HEK293 (cell line): ENCODE measurements around the gene ST6GALNAC6.

Experiments
- CTCF ChIA-PET: fragments of 350-600 bp; formaldehyde crosslinking; extraction: SDS; loops from one replicate; lab custom pipeline; 2021; ENCODE audit warnings: antibody characterized with exemption; lab: Yijun Ruan, JAX
- POLR2A ChIA-PET: fragments of 300-600 bp; formaldehyde crosslinking; extraction: SDS; loops from one replicate; lab custom pipeline; 2020; ENCODE audit warnings: antibody characterized with exemption, inconsistent platforms; lab: Yijun Ruan, JAX
- H3K27ac ChIP-seq: fragments of 200-500 bp; sonication (Bioruptor generic); 2 replicates; pipeline ENCODE4 v1.5.1; 2014; ENCODE audit warnings: low read depth, low read length, control low read depth, inconsistent platforms; ENCODE audit errors: extremely low read depth
- H3K36me3 ChIP-seq, 2 experiments: fragments of 200-500 bp in 1 of 2; sonication (Bioruptor generic) in 1 of 2; 1 replicate in 1 of 2; 2 replicates in 1 of 2; pipeline ENCODE4 v1.5.1; 2014 to 2017; ENCODE audit warnings: inconsistent platforms in 2 of 2, low read length in 2 of 2; ENCODE audit not compliant: control insufficient read depth in 2 of 2, insufficient read depth in 1 of 2
- H3K4me1 ChIP-seq: fragments of 200-500 bp; sonication (Bioruptor generic); 2 replicates; pipeline ENCODE4 v1.5.1; 2014; ENCODE audit warnings: mild to moderate bottlenecking, low read length, inconsistent platforms; ENCODE audit not compliant: control insufficient read depth, insufficient read depth
- H3K4me3 ChIP-seq: 2 replicates; pipeline ENCODE4 v1.5.1; 2011; ENCODE audit warnings: low read depth, mild to moderate bottlenecking, control low read depth, low read length, moderate library complexity
- H3K9me3 ChIP-seq: fragments of 200-500 bp; sonication (Bioruptor generic); 2 replicates; pipeline ENCODE4 v1.5.1; 2014; ENCODE audit warnings: low read depth, low read length, inconsistent platforms; ENCODE audit not compliant: control insufficient read depth, insufficient read depth
- AEBP2 ChIP-seq: fragments of 450-650 bp; formaldehyde crosslinking; IDR thresholded peaks from 2 replicates; pipeline ENCODE4 v1.5.1; 2016; ENCODE audit warnings: missing biosample characterization, missing genetic modification characterization, borderline replicate concordance
- CTCF ChIP-seq: fragments of 450-650 bp; formaldehyde crosslinking; IDR thresholded peaks from 2 replicates; pipeline ENCODE4 v1.5.1; 2016; ENCODE audit warnings: missing biosample characterization, missing genetic modification characterization
- KLF1 ChIP-seq: fragments of 450-650 bp; formaldehyde crosslinking; IDR thresholded peaks from 2 replicates; pipeline ENCODE4 v1.5.1; 2016; ENCODE audit warnings: missing biosample characterization, missing genetic modification characterization
- KLF16 ChIP-seq: fragments of 450-650 bp; formaldehyde crosslinking; IDR thresholded peaks from 2 replicates; pipeline ENCODE4 v1.5.1; 2017; ENCODE audit warnings: missing biosample characterization, missing genetic modification characterization
- KLF17 ChIP-seq: fragments of 450-650 bp; formaldehyde crosslinking; IDR thresholded peaks from 2 replicates; pipeline ENCODE4 v1.5.1; 2016; ENCODE audit warnings: missing biosample characterization, missing genetic modification characterization
- MEIS1 ChIP-seq: sonication (generic); formaldehyde crosslinking; IDR thresholded peaks from 2 replicates; pipeline ENCODE4 v1.8.1; 2022; ENCODE audit warnings: missing genetic modification reagents, mild to moderate bottlenecking, borderline replicate concordance
- OSR2 ChIP-seq: fragments of 450-650 bp; formaldehyde crosslinking; IDR thresholded peaks from 2 replicates; pipeline ENCODE4 v1.5.1; 2016; ENCODE audit warnings: missing biosample characterization, missing genetic modification characterization
- SP2 ChIP-seq: fragments of 450-650 bp; formaldehyde crosslinking; IDR thresholded peaks from 2 replicates; pipeline ENCODE4 v1.5.1; 2016; ENCODE audit warnings: missing biosample characterization, missing genetic modification characterization
- SP3 ChIP-seq: fragments of 450-650 bp; formaldehyde crosslinking; IDR thresholded peaks from 2 replicates; pipeline ENCODE4 v1.5.1; 2016; ENCODE audit warnings: missing biosample characterization, missing genetic modification characterization
- ZBTB17 ChIP-seq: fragments of 450-650 bp; formaldehyde crosslinking; IDR thresholded peaks from 2 replicates; pipeline ENCODE4 v1.5.1; 2016; ENCODE audit warnings: missing biosample characterization, missing genetic modification characterization
- ZBTB48 ChIP-seq: fragments of 450-650 bp; formaldehyde crosslinking; IDR thresholded peaks from 2 replicates; pipeline ENCODE4 v1.5.1; 2016; ENCODE audit warnings: missing biosample characterization, missing genetic modification characterization
- ZFHX2 ChIP-seq: fragments of 450-650 bp; formaldehyde crosslinking; conservative IDR thresholded peaks from 2 replicates; pipeline ENCODE4 v1.5.1; 2016; ENCODE audit warnings: missing biosample characterization, missing genetic modification characterization
- ZFP37 ChIP-seq: fragments of 450-650 bp; formaldehyde crosslinking; IDR thresholded peaks from 2 replicates; pipeline ENCODE4 v1.5.1; 2016; ENCODE audit warnings: missing biosample characterization, missing genetic modification characterization
- ZNF146 ChIP-seq: fragments of 450-650 bp; formaldehyde crosslinking; IDR thresholded peaks from 2 replicates; pipeline ENCODE4 v1.5.1; 2016; ENCODE audit warnings: missing biosample characterization, missing genetic modification characterization
- ZNF184 ChIP-seq: fragments of 450-650 bp; IDR thresholded peaks from 2 replicates; pipeline ENCODE4 v1.5.1; 2018; ENCODE audit warnings: missing biosample characterization, mild to moderate bottlenecking, missing genetic modification characterization
- ZNF239 ChIP-seq: fragments of 450-650 bp; formaldehyde crosslinking; IDR thresholded peaks from 2 replicates; pipeline ENCODE4 v1.5.1; 2016; ENCODE audit warnings: missing biosample characterization, missing genetic modification characterization
- ZNF266 ChIP-seq: fragments of 450-650 bp; formaldehyde crosslinking; IDR thresholded peaks from 2 replicates; pipeline ENCODE4 v1.5.1; 2016; ENCODE audit warnings: missing biosample characterization, missing genetic modification characterization, low read depth
- ZNF311 ChIP-seq: fragments of 450-650 bp; formaldehyde crosslinking; IDR thresholded peaks from 2 replicates; pipeline ENCODE4 v1.5.1; 2017; ENCODE audit warnings: missing biosample characterization, missing genetic modification characterization, borderline replicate concordance
- ZNF335 ChIP-seq: fragments of 450-650 bp; formaldehyde crosslinking; conservative IDR thresholded peaks from 2 replicates; pipeline ENCODE4 v1.5.1; 2016; ENCODE audit warnings: missing biosample characterization, missing genetic modification characterization
- ZNF473 ChIP-seq: fragments of 450-650 bp; formaldehyde crosslinking; IDR thresholded peaks from 2 replicates; pipeline ENCODE4 v1.5.1; 2017; ENCODE audit warnings: missing biosample characterization, missing genetic modification characterization
- ZNF558 ChIP-seq: fragments of 450-650 bp; formaldehyde crosslinking; IDR thresholded peaks from 2 replicates; pipeline ENCODE4 v1.5.1; 2016; ENCODE audit warnings: missing biosample characterization, missing genetic modification characterization
- ZNF624 ChIP-seq: fragments of 450-650 bp; formaldehyde crosslinking; IDR thresholded peaks from 2 replicates; pipeline ENCODE4 v1.5.1; 2017; ENCODE audit warnings: missing biosample characterization, missing genetic modification characterization
- ZNF768 ChIP-seq: fragments of 450-650 bp; formaldehyde crosslinking; IDR thresholded peaks from 2 replicates; pipeline ENCODE4 v1.5.1; 2018; ENCODE audit warnings: missing biosample characterization, mild to moderate bottlenecking, missing genetic modification characterization
- ZSCAN5A ChIP-seq: fragments of 450-650 bp; formaldehyde crosslinking; IDR thresholded peaks from 2 replicates; pipeline ENCODE4 v1.5.1; 2016; ENCODE audit warnings: missing biosample characterization, missing genetic modification characterization

Gene ST6GALNAC6

GRCh38 chr9:127928676-127929624, 29.5 kb upstream of the ST6GALNAC6 start:
- no peak overlapping the region for H3K4me3 ChIP-seq
- ChIA-PET CTCF (interaction anchor here (0.5 to 3.3 kb wide), 6 partner anchors 14 to 509 kb away, joined by 3 to 24 read pairs (median 8); no protein-coding TSS in a partner anchor), POLR2A (interaction anchor here (0.7 to 2.0 kb wide), 4 partner anchors 8 to 138 kb away, joined by 3 to 6 read pairs (median 4); partner anchors contain the start of genes DPM2 and NAIF1)

GRCh38 chr9:127927988-127928675, 28.7 kb upstream of the ST6GALNAC6 start:
- ChIA-PET POLR2A (interaction anchor here (0.7 to 2.0 kb wide), 4 partner anchors 9 to 139 kb away, joined by 3 to 6 read pairs (median 4); partner anchors contain the start of genes DPM2 and NAIF1), CTCF (interaction anchor here (1.8 to 3.3 kb wide), 2 partner anchors 15 to 107 kb away, joined by 8 to 24 read pairs; no protein-coding TSS in a partner anchor)
- Histone ChIP-seq H3K27ac (no peak overlapping the region), H3K36me3 (no peaks in the 10 kb centered on the region), H3K4me3 (no peak overlapping the region), H3K4me1 (0 out of 2 replicates have a peak, but pooled peaks cover 5% of the 10 kb centered on the region), H3K9me3 (no peaks in the 10 kb centered on the region)
- TF ChIP-seq ZNF266 (tag by site-specific recombination) (no peak), ZSCAN5A (tag by site-specific recombination) (no peak), KLF1 (tag by site-specific recombination) (peak; percentile 77), ZNF184 (tag by site-specific recombination) (no peak), ZFHX2 (peak; percentile 42), OSR2 (no peak)

More at GRCh38 chr9:127928676-127929624, 29.5 kb upstream of the ST6GALNAC6 start:
- no peaks in the 10 kb centered on the region for H3K36me3 ChIP-seq
- H3K4me1 ChIP-seq = 0 out of 2 replicates have a peak, but pooled peaks cover 5% of the 10 kb centered on the region
- TF ChIP-seq ZBTB48 (tag by site-specific recombination) = no peak
- peak; percentile 51; the same call in 1 of the 2 replicates for TF ChIP-seq ZNF768 (tag by site-specific recombination)
- peak; percentile 30 for TF ChIP-seq ZNF335 (tag by site-specific recombination)
- no peak for TF ChIP-seq ZNF624 (tag by site-specific recombination)
- TF ChIP-seq ZBTB17 (tag by site-specific recombination) = 0 out of 2 replicates have a peak, but pooled peaks have one; percentile 11
- peak; percentile 19; the same call in 1 of the 2 replicates for TF ChIP-seq KLF17 (tag by site-specific recombination)
- TF ChIP-seq ZNF239 (tag by site-specific recombination) = no peak
- peak; percentile 43; the same call in 1 of the 2 replicates for TF ChIP-seq SP2
- TF ChIP-seq ZFP37 (tag by site-specific recombination) = no peak
- no peak for TF ChIP-seq ZNF473 (tag by site-specific recombination)
- TF ChIP-seq KLF16 = no peak
- peak; percentile 48; the same call in 1 of the 2 replicates for TF ChIP-seq SP3 (tag by site-specific recombination)
- TF ChIP-seq ZNF311 (tag by site-specific recombination) = no peak
- no peak for TF ChIP-seq MEIS1 (CRISPR knock-in tag)
- no peak for TF ChIP-seq ZNF558
- TF ChIP-seq ZNF146 (tag by site-specific recombination) = no peak
- TF ChIP-seq AEBP2 (tag by site-specific recombination) = no peak
- no peak for TF ChIP-seq CTCF
- H3K9me3 ChIP-seq = no peaks in the 10 kb centered on the region
- no peak overlapping the region for H3K27ac ChIP-seq
